H1 (cell line): ENCODE measurements around the gene TP53BP2. TPM values are rescaled to one million over a fixed set of nuclear protein-coding genes. Genes with fewer than 3 reads are reported as not detected.

Source experiments
- CHD2 ChIP-seq: IDR thresholded peaks from 2 replicates; pipeline ENCODE4 v1.6.1; 2012; ENCODE audit warnings: low read length, improper control_type of control experiment
- CHD7 ChIP-seq: fragments of 300-600 bp; sonication (generic); IDR thresholded peaks from 2 replicates; pipeline ENCODE4 v1.7.1; 2012; ENCODE audit warnings: low read length, moderate library complexity, mild to moderate bottlenecking, inconsistent platforms; ENCODE audit not compliant: insufficient replicate concordance
- NANOG ChIP-seq: IDR thresholded peaks from 2 replicates; pipeline ENCODE4 v1.6.1; 2011; ENCODE audit warnings: low read length, low read depth, mild to moderate bottlenecking, inconsistent platforms; ENCODE audit not compliant: insufficient read depth, poor library complexity, severe bottlenecking
- SIX5 ChIP-seq: IDR thresholded peaks from 2 replicates; pipeline ENCODE4 v1.6.1; 2011; ENCODE audit warnings: mild to moderate bottlenecking, low read depth, low read length
- TCF12 ChIP-seq: IDR thresholded peaks from 2 replicates; pipeline ENCODE4 v1.6.1; 2011; ENCODE audit warnings: low read depth, mild to moderate bottlenecking, low read length
- TEAD4 ChIP-seq: IDR thresholded peaks from 2 replicates; pipeline ENCODE4 v1.6.1; 2012; ENCODE audit warnings: low read depth, low read length, inconsistent platforms, mixed read lengths
- polyA plus RNA-seq, 7 experiments: library from polyadenylated mRNA; depleted of rRNA in 3 of 7; stranded (reverse) in 5 of 7; unstranded in 2 of 7; fragments of >200 nt in 5 of 7; fragments of 200-250 nt in 2 of 7; gene quantifications; 1 replicate in 5 of 7; 2 replicates in 1 of 7; 4 replicates in 1 of 7; pipeline versions ENCODE4 v1.2.1 to v1.2.3, GENCODE V29; 2011 to 2013; ENCODE audit warnings: missing spikeins in 2 of 7, mixed read lengths in 2 of 7
- total RNA-seq: library from RNA; stranded (reverse); fragmentation: NEBNext Ultra II Directional; extraction: Animal tissue kit (Norgen Biotek cat#: 25700); gene quantifications from 2 replicates; pipeline ENCODE4 v1.2.1, GENCODE V29; 2021
- TF ChIP-seq, protein P1 (sequence below): IDR thresholded peaks from 2 replicates; pipeline ENCODE4 v1.6.1; 2011; ENCODE audit warnings: low read length, improper control_type of control experiment

Gene TP53BP2
- total and polyA plus RNA-seq, 2 of the 8 experiments (the other 6 are each of a cell fraction or from before 2014, with no cell fraction given) = 18.0 to 38.7 TPM

DNA sequence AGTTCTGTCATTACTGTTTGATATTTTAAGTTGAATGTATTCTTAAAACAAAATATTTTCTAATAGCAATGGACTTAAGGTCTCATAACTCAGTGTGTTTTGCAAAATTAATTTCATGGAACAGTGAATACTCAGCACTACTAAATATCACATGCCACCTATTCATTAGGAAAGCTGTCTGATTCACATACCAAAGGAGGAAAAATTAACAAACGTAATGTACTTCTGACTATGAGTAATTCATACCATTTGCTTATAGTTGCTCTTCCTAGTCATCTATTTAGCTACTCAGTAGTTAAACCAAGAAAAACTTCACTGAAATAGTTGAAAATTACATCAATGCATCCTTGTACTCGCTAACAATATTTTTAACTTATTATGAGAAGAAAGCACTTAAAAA, 35.2 kb downstream of the TP53BP2 start (continued):
- TF ChIP-seq, protein P1, sequence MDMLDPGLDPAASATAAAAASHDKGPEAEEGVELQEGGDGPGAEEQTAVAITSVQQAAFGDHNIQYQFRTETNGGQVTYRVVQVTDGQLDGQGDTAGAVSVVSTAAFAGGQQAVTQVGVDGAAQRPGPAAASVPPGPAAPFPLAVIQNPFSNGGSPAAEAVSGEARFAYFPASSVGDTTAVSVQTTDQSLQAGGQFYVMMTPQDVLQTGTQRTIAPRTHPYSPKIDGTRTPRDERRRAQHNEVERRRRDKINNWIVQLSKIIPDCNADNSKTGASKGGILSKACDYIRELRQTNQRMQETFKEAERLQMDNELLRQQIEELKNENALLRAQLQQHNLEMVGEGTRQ = no peak
- TF ChIP-seq TEAD4 (no peak), CHD2 (no peak), TCF12 (no peak), CHD7 (no peak), SIX5 (no peak), NANOG (no peak)
